Transverse colon (tissue), 4 donors: ENCODE measurements around the gene CNTD1. TPM values are rescaled to one million over a fixed set of nuclear protein-coding genes. Genes with fewer than 3 reads are reported as not detected.

Experiments
- DNase-seq: peaks from one replicate; pipeline ENCODE4 v3.0.0-alpha.2; 2019
- H3K27ac ChIP-seq, 4 donors: fragments of 200-600 bp; sonication (generic); 2 replicates each; pipeline ENCODE4 v1.5.1; 2016 to 2018; ENCODE audit warnings: inconsistent platforms in 4 of 4
- H3K27me3 ChIP-seq: fragments of 200-600 bp; sonication (generic); 2 replicates; pipeline ENCODE4 v1.5.1; 2017; ENCODE audit warnings: inconsistent platforms
- H3K36me3 ChIP-seq, 4 donors: fragments of 200-600 bp; sonication (generic); 2 replicates each; pipeline ENCODE4 v1.5.1; 2017 to 2019; ENCODE audit warnings: inconsistent platforms in 4 of 4
- H3K4me1 ChIP-seq, 4 donors: fragments of 200-600 bp; sonication (generic); 2 replicates each; pipeline ENCODE4 v1.5.1; 2017 to 2020; ENCODE audit warnings: inconsistent platforms in 4 of 4
- H3K4me3 ChIP-seq, 4 donors: fragments of 200-600 bp; sonication (generic); 1 replicate in 1 of 4; 2 replicates in 3 of 4; pipeline versions ENCODE4 v1.5.1 to v1.6.1; 2017 to 2019; ENCODE audit warnings: inconsistent platforms in 4 of 4
- H3K9me3 ChIP-seq, 2 donors: fragments of 200-600 bp; sonication (generic); 2 replicates each; pipeline ENCODE4 v1.5.1; 2017 to 2019; ENCODE audit warnings: inconsistent platforms in 2 of 2
- CTCF ChIP-seq, 5 experiments: fragments of 200-600 bp in 3 of 5; fragments of 450-650 bp in 2 of 5; sonication (generic) in 3 of 5; IDR thresholded peaks; 1 replicate in 2 of 5; 2 replicates in 3 of 5; pipeline ENCODE4 v1.5.1; 2016 to 2017; ENCODE audit warnings: antibody characterized with exemption in 5 of 5, inconsistent platforms in 3 of 5, mild to moderate bottlenecking in 2 of 5, moderate library complexity in 1 of 5
- EP300 ChIP-seq: sonication (generic); formaldehyde crosslinking; IDR thresholded peaks from one replicate; pipeline ENCODE4 v1.6.1; 2017; ENCODE audit warnings: antibody characterized with exemption, low read depth
- POLR2A ChIP-seq: fragments of 450-650 bp; IDR thresholded peaks from one replicate; pipeline ENCODE4 v1.6.1; 2016; ENCODE audit warnings: antibody characterized with exemption, mild to moderate bottlenecking, moderate library complexity
- POLR2AphosphoS5 ChIP-seq, 3 donors: sonication (generic); formaldehyde crosslinking; IDR thresholded peaks; one replicate each; pipeline ENCODE4 v1.6.1; 2016; ENCODE audit warnings: antibody characterized with exemption in 3 of 3
- WGBS, 2 donors: methylation state at CpG; one replicate each; pipeline ENCODE4 v1.1.5; 2018; ENCODE audit warnings: low coverage in 1 of 2; 5-methylcytosine and 5-hydroxymethylcytosine counted together
- in situ Hi-C, 4 donors: fragments of 200-750 bp; cut with MboI; loops; one replicate each; pipeline versions ENCODE4 v1.15.0 to v1.15.1; 2017; ENCODE audit warnings: low sequenced_read_pairs in 3 of 4, low pct_ligation_motif_present in 1 of 4, low pct_unique_long_range_greater_than_20kb in 1 of 4
- intact Hi-C: fragments of 100-400 bp; cut with DNase I; formaldehyde crosslinking; loops from one replicate; pipeline ENCODE4 v1.15.1; 2023; ENCODE audit warnings: low total_unique reads
- total RNA-seq, 4 donors: library from RNA; depleted of rRNA; stranded (reverse); fragments of >200 nt; gene quantifications; one replicate each; pipeline ENCODE4 v1.1.0, GENCODE V29; 2016

CNTD1 gene
- total RNA-seq, 4 donors from 2014 or later: 0.48 to 1.5 TPM; not detected in 2

- Histone ChIP-seq H3K9me3 (no peaks in the 10 kb centered on the region), H3K4me3 (peak within 1 kb of the TSS; percentile 86 to 94 (median 88)), H3K27ac (peak within 1 kb of the TSS; percentile 83 to 91 (median 90)), H3K27me3 (no peaks in the 10 kb centered on the region), H3K36me3 (peaks cover 0 to 14% (median 6%) of the 10 kb centered on the region in 4 donors), H3K4me1 (peaks cover 0 to 18% (median 15%) of the 10 kb centered on the region in 4 donors)
- 0% methylated on average over 66 of the region's 71 CpGs; no CpG with 5 or more reads in 1 of the 2 donors for WGBS, 2 donors
- TF ChIP-seq EP300: no peak
- TF ChIP-seq POLR2A: peak; percentile 96
- TF ChIP-seq CTCF (IDR thresholded peaks at IDR 0.05): no peak
- TF ChIP-seq POLR2AphosphoS5 (IDR thresholded peaks at IDR 0.05): peak; percentile 98 to 99 (median 99)
- DNase-seq: peak; percentile 93
- intact Hi-C loops (no loop called here), in situ Hi-C loops (loop anchor here in 2 of 4 donors (25.0 kb wide), 2 partner anchors 104 to 479 kb away; no protein-coding TSS in a partner anchor)
Observed at GRCh38 chr17:42832934-42833766, 34.5 kb downstream of the CNTD1 start, which contains the start of gene PSME3. TSS of gene PSME3 (plus strand) at chr17:42833397. CDS start at chr17:42833632, 235 bp downstream.

- TF ChIP-seq EP300 (no peak), CTCF (IDR thresholded peaks at IDR 0.05) (no peak), POLR2A (no peak), POLR2AphosphoS5 (IDR thresholded peaks at IDR 0.05) (no peak)
- in situ Hi-C loops (loop anchor here in 2 of 4 donors (25.0 kb wide), 2 partner anchors 103 to 478 kb away; no protein-coding TSS in a partner anchor), intact Hi-C loops (no loop called here)
- peaks cover 0 to 18% (median 15%) of the 10 kb centered on the region in 4 donors for H3K4me1 ChIP-seq
- DNase-seq: no peak
- no peaks in the 10 kb centered on the region for H3K27me3 ChIP-seq
- H3K4me3 ChIP-seq: peak overlapping the region; percentile 86 to 94 (median 88)
- H3K9me3 ChIP-seq: no peaks in the 10 kb centered on the region
- H3K36me3 ChIP-seq: peaks cover 0 to 22% (median 10%) of the 10 kb centered on the region in 4 donors
- 5 to 33% methylated on average over 3 to 18 of the region's 18 CpGs for WGBS, 2 donors
- peak overlapping the region; percentile 83 to 91 (median 90) for H3K27ac ChIP-seq
Observed at GRCh38 chr17:42833767-42834422, 35.2 kb downstream of the CNTD1 start.

- Histone ChIP-seq H3K36me3 (peaks cover 0 to 39% (median 19%) of the 10 kb centered on the region in 4 donors), H3K9me3 (no peaks in the 10 kb centered on the region), H3K4me1 (peaks cover 0 to 18% (median 15%) of the 10 kb centered on the region in 4 donors), H3K27me3 (no peaks in the 10 kb centered on the region), H3K4me3 (no peak overlapping the region), H3K27ac (no peak overlapping the region)
- 94 to 100% methylated on average over 5 to 6 of the region's 6 CpGs for WGBS, 2 donors
- DNase-seq: no peak
- intact Hi-C loops (no loop called here), in situ Hi-C loops (loop anchor here in 2 of 4 donors (25.0 kb wide), 2 partner anchors 102 to 477 kb away; no protein-coding TSS in a partner anchor)
- TF ChIP-seq CTCF (IDR thresholded peaks at IDR 0.05): no peak
- no peak for TF ChIP-seq POLR2AphosphoS5 (IDR thresholded peaks at IDR 0.05)
- no peak for TF ChIP-seq EP300
- TF ChIP-seq POLR2A: no peak
Observed at GRCh38 chr17:42835732-42836131, 37.1 kb downstream of the CNTD1 start.
